Measurements from ENCODE around the gene OVAAL. TPM values are rescaled to one million over a fixed set of nuclear protein-coding genes. Genes with fewer than 3 reads are reported as not detected.

OVAAL gene
- total RNA-seq, 1 donor from 2014 or later, result not detected

DNA sequence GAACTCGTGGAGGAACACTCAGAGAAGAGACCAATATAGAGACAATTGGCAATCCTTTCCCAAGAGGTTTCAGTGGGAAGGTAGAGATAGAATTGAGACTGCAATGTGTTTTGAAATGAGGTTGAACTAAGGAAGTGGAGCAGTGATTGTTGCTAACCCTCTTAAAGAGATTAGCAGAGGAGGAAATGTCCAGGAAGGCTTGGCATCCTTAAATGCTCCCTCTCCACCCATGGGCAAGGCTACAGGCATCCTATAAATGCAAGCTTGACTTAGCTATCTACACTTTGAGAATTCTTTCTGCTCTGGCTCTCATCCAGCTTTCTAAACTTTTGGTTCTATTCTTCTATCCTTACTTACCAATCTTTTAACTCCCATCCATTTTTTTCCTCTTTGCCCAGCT lies 42.7 kb downstream of the OVAAL start:
- H3K4me3 Mint-ChIP-seq (ENCODE audit: unreplicated experiment), result no peak overlapping the region
- no peak overlapping the region for H3K27ac Mint-ChIP-seq (ENCODE audit: unreplicated experiment)
- H3K9me3 Mint-ChIP-seq (ENCODE audit: unreplicated experiment), result peaks cover 2% of the 10 kb centered on the region
- H3K4me1 Mint-ChIP-seq (ENCODE audit: low read depth, unreplicated experiment), result peaks cover 14% of the 10 kb centered on the region
- Histone ChIP-seq H3K27me3 (ENCODE audit: insufficient read depth, low read length) (no peaks in the 10 kb centered on the region), H4K20me1 (ENCODE audit: insufficient read depth, low read length) (no peaks in the 10 kb centered on the region), H3K36me3 (ENCODE audit: insufficient read depth, low read length) (no peaks in the 10 kb centered on the region), H2AFZ (ENCODE audit: low read depth, low read length) (no peak overlapping the region), H3K27ac (ENCODE audit: low read depth, low read length) (no peak overlapping the region), H3K4me2 (ENCODE audit: low read length) (no peak overlapping the region), H3K4me3 (ENCODE audit: insufficient read depth, low read depth, low read length) (no peak overlapping the region), H3K79me2 (ENCODE audit: insufficient read depth, low read length) (no peaks in the 10 kb centered on the region), H3K9ac (ENCODE audit: low read length) (no peak overlapping the region), H3K9me3 (ENCODE audit: insufficient read depth, low read depth, low read length) (no peaks in the 10 kb centered on the region), H3K4me1 (ENCODE audit: insufficient read depth, low read length) (no peaks in the 10 kb centered on the region)
- TF ChIP-seq EZH2 (IDR thresholded peaks at IDR 0.05; ENCODE audit: insufficient read depth, low read length), result no peak
- TF ChIP-seq, protein P1, sequence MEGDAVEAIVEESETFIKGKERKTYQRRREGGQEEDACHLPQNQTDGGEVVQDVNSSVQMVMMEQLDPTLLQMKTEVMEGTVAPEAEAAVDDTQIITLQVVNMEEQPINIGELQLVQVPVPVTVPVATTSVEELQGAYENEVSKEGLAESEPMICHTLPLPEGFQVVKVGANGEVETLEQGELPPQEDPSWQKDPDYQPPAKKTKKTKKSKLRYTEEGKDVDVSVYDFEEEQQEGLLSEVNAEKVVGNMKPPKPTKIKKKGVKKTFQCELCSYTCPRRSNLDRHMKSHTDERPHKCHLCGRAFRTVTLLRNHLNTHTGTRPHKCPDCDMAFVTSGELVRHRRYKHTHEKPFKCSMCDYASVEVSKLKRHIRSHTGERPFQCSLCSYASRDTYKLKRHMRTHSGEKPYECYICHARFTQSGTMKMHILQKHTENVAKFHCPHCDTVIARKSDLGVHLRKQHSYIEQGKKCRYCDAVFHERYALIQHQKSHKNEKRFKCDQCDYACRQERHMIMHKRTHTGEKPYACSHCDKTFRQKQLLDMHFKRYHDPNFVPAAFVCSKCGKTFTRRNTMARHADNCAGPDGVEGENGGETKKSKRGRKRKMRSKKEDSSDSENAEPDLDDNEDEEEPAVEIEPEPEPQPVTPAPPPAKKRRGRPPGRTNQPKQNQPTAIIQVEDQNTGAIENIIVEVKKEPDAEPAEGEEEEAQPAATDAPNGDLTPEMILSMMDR (IDR thresholded peaks at IDR 0.05; ENCODE audit: insufficient read depth, low read depth, low read length), result no peak
- H3K36me3 Mint-ChIP-seq (ENCODE audit: low read depth, unreplicated experiment), result no peaks in the 10 kb centered on the region
- no peak for FAIRE-seq
- H3K27me3 Mint-ChIP-seq (ENCODE audit: low read depth, unreplicated experiment), result peaks cover 22% of the 10 kb centered on the region
- no peak for DNase-seq (ENCODE audit: low read depth)

DNA sequence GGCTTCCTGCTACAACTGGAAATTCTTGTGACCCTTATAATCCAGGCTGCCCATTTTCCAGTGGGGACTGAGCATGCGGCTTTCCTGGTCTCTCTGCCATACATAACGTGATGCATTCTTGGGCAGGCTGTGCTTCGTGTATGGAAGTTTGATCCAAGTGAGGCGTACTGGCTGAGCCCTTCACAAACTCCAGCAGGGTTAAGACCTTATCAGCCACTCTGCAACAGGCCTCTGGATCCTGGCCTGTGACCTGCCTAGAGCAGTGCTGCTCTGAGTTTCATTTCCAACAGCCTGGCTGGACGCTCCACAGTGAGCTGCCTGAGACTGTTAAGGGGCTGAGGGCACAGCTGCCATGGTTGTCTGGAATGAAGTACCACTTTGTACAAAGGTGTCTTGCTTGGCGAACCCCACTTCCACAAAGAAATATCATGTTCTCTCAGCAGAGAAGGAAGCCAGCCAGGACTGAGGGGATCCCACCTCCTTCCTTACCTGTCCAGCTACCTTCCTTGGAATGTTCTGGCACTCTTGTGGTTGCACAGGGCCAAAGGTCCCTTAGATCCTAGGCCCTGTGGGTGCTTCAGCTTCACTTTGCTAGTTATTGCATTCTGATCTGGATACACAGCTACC lies 44.6 kb downstream of the OVAAL start:
- Histone ChIP-seq H3K27ac (ENCODE audit: low read depth, low read length) (no peak overlapping the region), H3K4me2 (ENCODE audit: low read length) (no peak overlapping the region), H4K20me1 (ENCODE audit: insufficient read depth, low read length) (no peaks in the 10 kb centered on the region), H3K36me3 (ENCODE audit: insufficient read depth, low read length) (no peaks in the 10 kb centered on the region), H2AFZ (ENCODE audit: low read depth, low read length) (no peak overlapping the region), H3K9ac (ENCODE audit: low read length) (no peak overlapping the region), H3K79me2 (ENCODE audit: insufficient read depth, low read length) (no peaks in the 10 kb centered on the region), H3K4me3 (ENCODE audit: insufficient read depth, low read depth, low read length) (no peak overlapping the region), H3K9me3 (ENCODE audit: insufficient read depth, low read depth, low read length) (no peaks in the 10 kb centered on the region), H3K4me1 (ENCODE audit: insufficient read depth, low read length) (no peaks in the 10 kb centered on the region), H3K27me3 (ENCODE audit: insufficient read depth, low read length) (peaks cover 2% of the 10 kb centered on the region)
- Mint-ChIP-seq H3K27ac (ENCODE audit: unreplicated experiment) (no peak overlapping the region), H3K36me3 (ENCODE audit: low read depth, unreplicated experiment) (no peaks in the 10 kb centered on the region), H3K4me1 (ENCODE audit: low read depth, unreplicated experiment) (peaks cover 9% of the 10 kb centered on the region), H3K9me3 (ENCODE audit: unreplicated experiment) (peaks cover 2% of the 10 kb centered on the region), H3K27me3 (ENCODE audit: low read depth, unreplicated experiment) (peaks cover 22% of the 10 kb centered on the region), H3K4me3 (ENCODE audit: unreplicated experiment) (no peak overlapping the region)
- TF ChIP-seq EZH2 (IDR thresholded peaks at IDR 0.05; ENCODE audit: insufficient read depth, low read length), result no peak
- TF ChIP-seq, protein P1 (IDR thresholded peaks at IDR 0.05; ENCODE audit: insufficient read depth, low read depth, low read length), result no peak
- DNase-seq (ENCODE audit: low read depth), result no peak
- FAIRE-seq, result no peak

DNA sequence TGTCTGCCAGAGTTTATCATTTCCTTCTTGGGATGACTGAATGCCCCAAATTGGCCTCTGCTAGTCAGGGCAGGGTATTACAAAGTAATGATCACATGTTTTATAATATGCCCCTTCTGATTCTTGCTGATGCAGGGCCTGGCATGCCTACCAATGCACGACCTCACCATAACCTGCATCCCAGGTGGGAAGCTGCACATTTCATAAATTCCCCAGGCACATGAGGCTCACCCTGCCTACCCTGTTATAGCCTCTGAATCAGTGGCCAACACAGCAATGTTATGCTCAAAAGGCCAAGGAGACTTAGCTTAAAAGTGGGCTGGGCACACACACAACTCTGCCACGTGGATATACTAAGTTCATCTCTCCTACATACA lies 45.1 kb downstream of the OVAAL start:
- Mint-ChIP-seq H3K4me1 (ENCODE audit: low read depth, unreplicated experiment) (peaks cover 4% of the 10 kb centered on the region), H3K27ac (ENCODE audit: unreplicated experiment) (no peak overlapping the region), H3K36me3 (ENCODE audit: low read depth, unreplicated experiment) (no peaks in the 10 kb centered on the region), H3K27me3 (ENCODE audit: low read depth, unreplicated experiment) (peaks cover 22% of the 10 kb centered on the region), H3K4me3 (ENCODE audit: unreplicated experiment) (no peak overlapping the region), H3K9me3 (ENCODE audit: unreplicated experiment) (peaks cover 2% of the 10 kb centered on the region)
- TF ChIP-seq, protein P1 (IDR thresholded peaks at IDR 0.05; ENCODE audit: insufficient read depth, low read depth, low read length), result no peak
- no peak for TF ChIP-seq EZH2 (IDR thresholded peaks at IDR 0.05; ENCODE audit: insufficient read depth, low read length)
- H2AFZ ChIP-seq (ENCODE audit: low read depth, low read length), result no peak overlapping the region
- no peaks in the 10 kb centered on the region for H3K79me2 ChIP-seq (ENCODE audit: insufficient read depth, low read length)
- H3K9ac ChIP-seq (ENCODE audit: low read length), result no peak overlapping the region
- peaks cover 2% of the 10 kb centered on the region for H3K27me3 ChIP-seq (ENCODE audit: insufficient read depth, low read length)
- H3K4me1 ChIP-seq (ENCODE audit: insufficient read depth, low read length), result no peaks in the 10 kb centered on the region
- no peak overlapping the region for H3K4me2 ChIP-seq (ENCODE audit: low read length)
- no peaks in the 10 kb centered on the region for H4K20me1 ChIP-seq (ENCODE audit: insufficient read depth, low read length)
- H3K36me3 ChIP-seq (ENCODE audit: insufficient read depth, low read length), result no peaks in the 10 kb centered on the region
- H3K27ac ChIP-seq (ENCODE audit: low read depth, low read length), result no peak overlapping the region
- H3K4me3 ChIP-seq (ENCODE audit: insufficient read depth, low read depth, low read length), result no peak overlapping the region
- H3K9me3 ChIP-seq (ENCODE audit: insufficient read depth, low read depth, low read length), result no peaks in the 10 kb centered on the region
- no peak for DNase-seq (ENCODE audit: low read depth)
- FAIRE-seq, result no peak

Measured in astrocyte (in vitro differentiated cells and primary cell).